Measurements from ENCODE around the gene ETNK2.

The ETNK2 gene
- total RNA-seq: 0.28 to 5.4 (median 2.5) reads per million in 17 experiments

- DNase-seq: peak; percentile 31 to 55 (median 48)
Observed at GRCh38 chr1:204151552-204152309, at the start of gene ETNK2. ETNK2 (minus strand) TSS chr1:204152044; CDS start chr1:204151852, 192 bp downstream.

GRCh38 chr1:204201348-204202040, 49.6 kb upstream of the ETNK2 start:
- DNase-seq: no peak

GRCh38 chr1:204199579-204199978, 47.7 kb upstream of the ETNK2 start:
- DNase-seq: no peak

GRCh38 chr1:204198348-204199340, 46.8 kb upstream of the ETNK2 start:
- no peak for DNase-seq

- DNase-seq: no peak
Observed at GRCh38 chr1:204197068-204197467, 45.2 kb upstream of the ETNK2 start.

GRCh38 chr1:204196068-204196795, 44.4 kb upstream of the ETNK2 start, which contains the start of gene KISS1:
KISS1 (minus strand) TSS chr1:204196491; CDS start chr1:204192876, 3,615 bp downstream.
- no peak for DNase-seq

- DNase-seq: no peak
Observed at GRCh38 chr1:204194771-204195170, 42.9 kb upstream of the ETNK2 start.

GRCh38 chr1:204194080-204194479, 42.2 kb upstream of the ETNK2 start:
- no peak for DNase-seq

- no peak for DNase-seq
Observed at GRCh38 chr1:204192589-204193352, 40.9 kb upstream of the ETNK2 start.

- no peak for DNase-seq
Observed at GRCh38 chr1:204192046-204192445, 40.2 kb upstream of the ETNK2 start.

- DNase-seq: no peak
Observed at GRCh38 chr1:204191456-204191855, 39.6 kb upstream of the ETNK2 start.

- peak; percentile 61 to 85 (median 74) for DNase-seq
Observed at GRCh38 chr1:204190212-204191211, 38.7 kb upstream of the ETNK2 start.

GRCh38 chr1:204188959-204189639, 37.3 kb upstream of the ETNK2 start:
- DNase-seq: no peak

GRCh38 chr1:204186597-204186996, 34.8 kb upstream of the ETNK2 start:
- no peak for DNase-seq

GRCh38 chr1:204181116-204181515, 29.3 kb upstream of the ETNK2 start:
- DNase-seq: no peak

- no peak for DNase-seq
Observed at GRCh38 chr1:204180133-204180532, 28.3 kb upstream of the ETNK2 start.

GRCh38 chr1:204178487-204179281, 26.8 kb upstream of the ETNK2 start:
- no peak for DNase-seq

- DNase-seq: peak in 3 of 4 experiments; percentile 19 to 49 (median 20)
Observed at GRCh38 chr1:204177133-204177532, 25.3 kb upstream of the ETNK2 start.

Data from suppressor macrophage (primary cell).